ENCODE results near the gene MAGEA1.
"Not testable (repeated sequence)": the region's sequence is repeated elsewhere in the genome, so short reads cannot be mapped to it uniquely, and the experiment has no call there.

DNA sequence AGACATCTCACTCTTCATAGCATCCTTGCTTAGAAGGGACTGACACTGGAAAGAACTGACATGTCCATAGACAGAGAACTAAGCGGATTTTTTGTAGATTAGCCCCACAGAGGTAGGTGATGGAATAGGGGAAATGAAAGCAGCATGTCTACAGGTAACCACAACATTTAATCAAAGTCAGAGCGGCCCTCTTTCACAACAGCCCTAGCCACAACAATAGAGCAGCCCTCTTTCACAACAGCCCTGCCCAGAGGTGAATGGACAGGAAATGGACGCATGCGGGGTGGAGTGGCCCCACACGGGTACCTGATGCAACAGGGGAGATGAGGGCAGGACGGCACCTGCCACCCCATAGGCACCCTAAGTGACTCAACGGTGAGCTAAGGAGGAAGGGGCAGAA is 32.8 kb upstream of the MAGEA1 start:
- TF ChIP-seq, protein P1, sequence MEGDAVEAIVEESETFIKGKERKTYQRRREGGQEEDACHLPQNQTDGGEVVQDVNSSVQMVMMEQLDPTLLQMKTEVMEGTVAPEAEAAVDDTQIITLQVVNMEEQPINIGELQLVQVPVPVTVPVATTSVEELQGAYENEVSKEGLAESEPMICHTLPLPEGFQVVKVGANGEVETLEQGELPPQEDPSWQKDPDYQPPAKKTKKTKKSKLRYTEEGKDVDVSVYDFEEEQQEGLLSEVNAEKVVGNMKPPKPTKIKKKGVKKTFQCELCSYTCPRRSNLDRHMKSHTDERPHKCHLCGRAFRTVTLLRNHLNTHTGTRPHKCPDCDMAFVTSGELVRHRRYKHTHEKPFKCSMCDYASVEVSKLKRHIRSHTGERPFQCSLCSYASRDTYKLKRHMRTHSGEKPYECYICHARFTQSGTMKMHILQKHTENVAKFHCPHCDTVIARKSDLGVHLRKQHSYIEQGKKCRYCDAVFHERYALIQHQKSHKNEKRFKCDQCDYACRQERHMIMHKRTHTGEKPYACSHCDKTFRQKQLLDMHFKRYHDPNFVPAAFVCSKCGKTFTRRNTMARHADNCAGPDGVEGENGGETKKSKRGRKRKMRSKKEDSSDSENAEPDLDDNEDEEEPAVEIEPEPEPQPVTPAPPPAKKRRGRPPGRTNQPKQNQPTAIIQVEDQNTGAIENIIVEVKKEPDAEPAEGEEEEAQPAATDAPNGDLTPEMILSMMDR (IDR thresholded peaks at IDR 0.05; ENCODE audit: extremely low read depth in 1 of 2, insufficient read depth in 1 of 2, low read depth in 1 of 2, low read length in 2 of 2), result not testable (repeated sequence)
- TF ChIP-seq, protein P2, sequence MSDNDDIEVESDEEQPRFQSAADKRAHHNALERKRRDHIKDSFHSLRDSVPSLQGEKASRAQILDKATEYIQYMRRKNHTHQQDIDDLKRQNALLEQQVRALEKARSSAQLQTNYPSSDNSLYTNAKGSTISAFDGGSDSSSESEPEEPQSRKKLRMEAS (IDR thresholded peaks at IDR 0.05; ENCODE audit: insufficient read depth, insufficient read length), result not testable (repeated sequence)
- TF ChIP-seq POLR2AphosphoS5 (IDR thresholded peaks at IDR 0.05; ENCODE audit: insufficient read depth, low read depth, low read length); MYC (IDR thresholded peaks at IDR 0.05; ENCODE audit: low read depth, low read length): not testable (repeated sequence)

All from endothelial cell of umbilical vein (primary cell).